GM12878 (cell line): ENCODE measurements around the gene NPR3.

Source experiments
- CTCF ChIP-seq, 3 experiments: IDR thresholded peaks in 2 of 3; conservative IDR thresholded peaks in 1 of 3; 2 replicates each; pipeline ENCODE4 v1.5.1; 2011; ENCODE audit warnings: low read depth in 3 of 3, low read length in 3 of 3, mild to moderate bottlenecking in 3 of 3, control low read depth in 2 of 3, moderate library complexity in 2 of 3, inconsistent platforms in 1 of 3, mixed read lengths in 1 of 3; ENCODE audit not compliant: control insufficient read depth in 2 of 3, insufficient read depth in 1 of 3; ENCODE audit errors: extremely low read depth in 1 of 3
- EP300 ChIP-seq, 2 experiments: fragments of 150-350 bp in 1 of 2; IDR thresholded peaks; 2 replicates each; pipeline ENCODE4 v1.6.1; 2011 to 2012; ENCODE audit warnings: low read depth in 2 of 2, low read length in 2 of 2, borderline replicate concordance in 1 of 2, improper control_type of control experiment in 1 of 2, inconsistent platforms in 1 of 2; ENCODE audit not compliant: control insufficient read depth in 1 of 2
- EZH2 ChIP-seq: IDR thresholded peaks from 2 replicates; pipeline ENCODE4 v1.6.1; 2012; ENCODE audit warnings: low read depth, mild to moderate bottlenecking, control low read depth, inconsistent platforms, low read length, borderline replicate concordance; ENCODE audit not compliant: control insufficient read depth
- HDGF ChIP-seq: fragments of 450-650 bp; IDR thresholded peaks from 2 replicates; pipeline ENCODE4 v1.6.1; 2016; ENCODE audit warnings: antibody characterized with exemption
- MYC ChIP-seq: IDR thresholded peaks from 2 replicates; pipeline ENCODE4 v1.6.1; 2011; ENCODE audit warnings: mild to moderate bottlenecking, low read length, moderate library complexity, inconsistent platforms; ENCODE audit not compliant: insufficient read depth, insufficient replicate concordance, insufficient read length, severe bottlenecking
- POLR2A ChIP-seq: IDR thresholded peaks from 2 replicates; pipeline ENCODE4 v1.6.1; 2011; ENCODE audit warnings: low read depth, mild to moderate bottlenecking, low read length
- POLR2AphosphoS2 ChIP-seq: IDR thresholded peaks from 2 replicates; pipeline ENCODE4 v1.6.1; 2011; ENCODE audit warnings: low read depth, mild to moderate bottlenecking, low read length, improper control_type of control experiment, moderate library complexity
- POLR2AphosphoS5 ChIP-seq: IDR thresholded peaks from 2 replicates; pipeline ENCODE4 v1.6.1; 2011; ENCODE audit warnings: mild to moderate bottlenecking, low read length, inconsistent platforms
- SRF ChIP-seq, 2 experiments: IDR thresholded peaks; 2 replicates each; pipeline ENCODE4 v1.6.1; 2011; ENCODE audit warnings: low read depth in 2 of 2, low read length in 2 of 2, mild to moderate bottlenecking in 1 of 2, moderate library complexity in 1 of 2

DNA sequence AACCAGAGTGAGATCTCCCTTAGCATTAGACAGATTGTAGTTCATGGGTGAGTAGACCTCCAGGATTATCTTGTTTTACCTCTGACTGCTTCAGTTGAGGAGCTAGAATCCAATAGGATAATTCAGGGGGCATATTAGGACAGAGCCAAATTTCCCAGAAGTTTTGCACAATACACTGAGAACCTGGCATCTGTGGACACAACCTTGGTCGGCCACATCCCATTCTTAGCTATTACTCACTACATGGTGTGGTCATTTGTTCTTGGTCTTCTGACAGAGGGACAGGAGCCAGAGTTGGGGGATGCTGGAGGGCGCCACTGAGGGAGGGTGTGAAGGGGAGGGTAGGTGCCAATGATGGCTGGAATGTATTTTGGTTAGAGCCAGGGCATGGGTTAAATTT, 66.6 kb downstream of the NPR3 start:
- TF ChIP-seq EP300 (IDR thresholded peaks at IDR 0.05; ENCODE audit: borderline replicate concordance in 1 of 2, control insufficient read depth in 1 of 2, low read depth in 2 of 2, low read length in 2 of 2), result no peak
- no peak for TF ChIP-seq HDGF
- no peak for TF ChIP-seq POLR2AphosphoS5
- no peak for TF ChIP-seq EZH2
- TF ChIP-seq CTCF (IDR thresholded peaks at IDR 0.05 in 2 of 3, conservative IDR thresholded peaks at IDR 0.05 in 1 of 3; ENCODE audit: control insufficient read depth in 2 of 3, extremely low read depth in 1 of 3, insufficient read depth in 1 of 3, low read depth in 3 of 3, low read length in 3 of 3), result no peak
- no peak for TF ChIP-seq MYC
- TF ChIP-seq POLR2AphosphoS2, result no peak
- TF ChIP-seq SRF (IDR thresholded peaks at IDR 0.05; ENCODE audit: low read depth in 2 of 2, low read length in 2 of 2), result no peak
- no peak for TF ChIP-seq POLR2A
